MG63 (cell line): Measurements from ENCODE around the gene DHRS12. TPM values are rescaled to one million over a fixed set of nuclear protein-coding genes. Genes with fewer than 3 reads are reported as not detected.

Experiments
- DNase-seq: peaks from one replicate; pipeline ENCODE4 v3.0.0-alpha.2; 2020
- H3K27me3 ChIP-seq: fragments of 250-450 bp; sonication (Bioruptor Pico); 2 replicates; pipeline ENCODE4 v1.5.1; 2020; ENCODE audit warnings: mild to moderate bottlenecking, moderate library complexity
- H3K36me3 ChIP-seq: fragments of 250-450 bp; sonication (Bioruptor Pico); 2 replicates; pipeline ENCODE4 v1.5.1; 2020; ENCODE audit warnings: mild to moderate bottlenecking, moderate library complexity
- H3K4me3 ChIP-seq: fragments of 250-450 bp; sonication (Bioruptor Pico); 2 replicates; pipeline ENCODE4 v1.5.1; 2020; ENCODE audit warnings: mild to moderate bottlenecking, moderate library complexity
- H3K9me3 ChIP-seq: fragments of 250-450 bp; sonication (Bioruptor Pico); 2 replicates; pipeline ENCODE4 v1.5.1; 2020; ENCODE audit warnings: mild to moderate bottlenecking, moderate library complexity
- total RNA-seq: library from RNA; depleted of rRNA; stranded (reverse); fragments of >200 nt; shearing (Covaris generic); gene quantifications from 2 replicates; pipeline ENCODE4 v1.2.3, GENCODE V29; 2014; ENCODE audit warnings: low replicate concordance

Gene DHRS12
- total RNA-seq, 1 experiment from 2014 or later = 5.1 TPM

- no peaks in the 10 kb centered on the region for H3K9me3 ChIP-seq
- no peaks in the 10 kb centered on the region for H3K27me3 ChIP-seq
- H3K36me3 ChIP-seq = no peaks in the 10 kb centered on the region
- no peak overlapping the region for H3K4me3 ChIP-seq
- DNase-seq = no peak
Measured at GRCh38 chr13:51777921-51778320, 26.0 kb downstream of the DHRS12 start.

GRCh38 chr13:51776179-51776578 is 27.8 kb downstream of the DHRS12 start:
- Histone ChIP-seq H3K9me3 (no peaks in the 10 kb centered on the region), H3K4me3 (no peak overlapping the region), H3K36me3 (no peaks in the 10 kb centered on the region), H3K27me3 (no peaks in the 10 kb centered on the region)
- no peak for DNase-seq

- no peak for DNase-seq
- no peak overlapping the region for H3K4me3 ChIP-seq
- no peaks in the 10 kb centered on the region for H3K36me3 ChIP-seq
- no peaks in the 10 kb centered on the region for H3K27me3 ChIP-seq
- H3K9me3 ChIP-seq = no peaks in the 10 kb centered on the region
Measured at GRCh38 chr13:51773515-51773914, 30.4 kb downstream of the DHRS12 start.

GRCh38 chr13:51772781-51773180 is 31.2 kb downstream of the DHRS12 start:
- Histone ChIP-seq H3K27me3 (no peaks in the 10 kb centered on the region), H3K36me3 (no peaks in the 10 kb centered on the region), H3K9me3 (no peaks in the 10 kb centered on the region), H3K4me3 (no peak overlapping the region)
- DNase-seq = no peak

- Histone ChIP-seq H3K36me3 (no peaks in the 10 kb centered on the region), H3K27me3 (no peaks in the 10 kb centered on the region), H3K9me3 (no peaks in the 10 kb centered on the region), H3K4me3 (no peak overlapping the region)
- no peak for DNase-seq
Measured at GRCh38 chr13:51772105-51772455, 31.9 kb downstream of the DHRS12 start.

- 0 out of 2 replicates have a peak, but pooled peaks cover 2% of the 10 kb centered on the region for H3K36me3 ChIP-seq
- DNase-seq = no peak
- H3K27me3 ChIP-seq = no peaks in the 10 kb centered on the region
- H3K4me3 ChIP-seq = no peak overlapping the region
- H3K9me3 ChIP-seq = no peaks in the 10 kb centered on the region
Measured at GRCh38 chr13:51771418-51772104, 32.4 kb downstream of the DHRS12 start.

- DNase-seq = no peak
- H3K4me3 ChIP-seq = no peak overlapping the region
- no peaks in the 10 kb centered on the region for H3K9me3 ChIP-seq
- H3K27me3 ChIP-seq = no peaks in the 10 kb centered on the region
- 0 out of 2 replicates have a peak, but pooled peaks cover 4% of the 10 kb centered on the region for H3K36me3 ChIP-seq
Measured at GRCh38 chr13:51770681-51771417, 33.1 kb downstream of the DHRS12 start.

GRCh38 chr13:51770160-51770559 is 33.8 kb downstream of the DHRS12 start:
- no peak overlapping the region for H3K4me3 ChIP-seq
- 0 out of 2 replicates have a peak, but pooled peaks cover 7% of the 10 kb centered on the region for H3K36me3 ChIP-seq
- no peaks in the 10 kb centered on the region for H3K9me3 ChIP-seq
- H3K27me3 ChIP-seq = no peaks in the 10 kb centered on the region
- no peak for DNase-seq

- H3K27me3 ChIP-seq = no peaks in the 10 kb centered on the region
Measured at GRCh38 chr13:51769455-51770127, 34.4 kb downstream of the DHRS12 start.

GRCh38 chr13:51768976-51769375 is 35.0 kb downstream of the DHRS12 start:
- no peaks in the 10 kb centered on the region for H3K9me3 ChIP-seq
- DNase-seq = no peak
- H3K4me3 ChIP-seq = no peak overlapping the region

More at GRCh38 chr13:51769455-51770127, 34.4 kb downstream of the DHRS12 start:
- no peak for DNase-seq
- H3K9me3 ChIP-seq = no peaks in the 10 kb centered on the region
- no peak overlapping the region for H3K4me3 ChIP-seq
- H3K36me3 ChIP-seq = 0 out of 2 replicates have a peak, but pooled peaks cover 7% of the 10 kb centered on the region

GRCh38 chr13:51768378-51768921 is 35.5 kb downstream of the DHRS12 start:
- Histone ChIP-seq H3K36me3 (0 out of 2 replicates have a peak, but pooled peaks cover 7% of the 10 kb centered on the region), H3K4me3 (no peak overlapping the region), H3K9me3 (no peaks in the 10 kb centered on the region), H3K27me3 (no peaks in the 10 kb centered on the region)
- DNase-seq = no peak

More at GRCh38 chr13:51768976-51769375, 35.0 kb downstream of the DHRS12 start:
- H3K27me3 ChIP-seq = no peaks in the 10 kb centered on the region
- H3K36me3 ChIP-seq = 0 out of 2 replicates have a peak, but pooled peaks cover 7% of the 10 kb centered on the region

GRCh38 chr13:51767100-51767499 is 36.9 kb downstream of the DHRS12 start:
- no peak overlapping the region for H3K4me3 ChIP-seq
- H3K9me3 ChIP-seq = no peaks in the 10 kb centered on the region
- DNase-seq = no peak
- 0 out of 2 replicates have a peak, but pooled peaks cover 7% of the 10 kb centered on the region for H3K36me3 ChIP-seq
- H3K27me3 ChIP-seq = no peaks in the 10 kb centered on the region

- H3K4me3 ChIP-seq = no peak overlapping the region
- DNase-seq = no peak
- no peaks in the 10 kb centered on the region for H3K9me3 ChIP-seq
- no peaks in the 10 kb centered on the region for H3K27me3 ChIP-seq
- H3K36me3 ChIP-seq = 0 out of 2 replicates have a peak, but pooled peaks cover 7% of the 10 kb centered on the region
Measured at GRCh38 chr13:51765142-51765515, 38.8 kb downstream of the DHRS12 start.

GRCh38 chr13:51764184-51765141 is 39.5 kb downstream of the DHRS12 start:
- Histone ChIP-seq H3K9me3 (no peaks in the 10 kb centered on the region), H3K27me3 (no peaks in the 10 kb centered on the region), H3K4me3 (no peak overlapping the region), H3K36me3 (0 out of 2 replicates have a peak, but pooled peaks cover 7% of the 10 kb centered on the region)
- peak; percentile 94 for DNase-seq

- no peaks in the 10 kb centered on the region for H3K9me3 ChIP-seq
- no peak for DNase-seq
- no peak overlapping the region for H3K4me3 ChIP-seq
- peaks cover 12% of the 10 kb centered on the region for H3K36me3 ChIP-seq
- H3K27me3 ChIP-seq = no peaks in the 10 kb centered on the region
Measured at GRCh38 chr13:51763486-51763885, 40.5 kb downstream of the DHRS12 start.
